GM23338 (cell line): ENCODE measurements around the gene F2RL2.

Experiments used
- CTCF ChIP-seq, 2 experiments: fragments of 200-600 bp in 1 of 2; sonication (generic) in 1 of 2; conservative IDR thresholded peaks; 2 replicates each; pipeline versions ENCODE4 v1.5.1 to v1.6.1; 2016 to 2017; ENCODE audit warnings: antibody characterized with exemption in 2 of 2, low read depth in 2 of 2, mild to moderate bottlenecking in 2 of 2, moderate library complexity in 1 of 2
- POLR2AphosphoS5 ChIP-seq: IDR thresholded peaks from 2 replicates; pipeline ENCODE4 v1.6.1; 2016; ENCODE audit warnings: antibody characterized with exemption, low read depth

GRCh38 chr5:76608833-76609232, 14.4 kb downstream of the F2RL2 start:
- TF ChIP-seq CTCF (conservative IDR thresholded peaks at IDR 0.05; ENCODE audit: low read depth in 2 of 2) (no peak), POLR2AphosphoS5 (no peak)
